Left ventricle myocardium inferior (tissue), 1 donor: ENCODE results near the gene HOXB6. TPM values are rescaled to one million over a fixed set of nuclear protein-coding genes. Genes with fewer than 3 reads are reported as not detected.

Experiments
- microRNA-seq: library from miRNA; unstranded; fragments of <30 nt; microRNA quantifications from one replicate; pipeline ENCODE4 v1.2.0, GENCODE V29; 2020
- total RNA-seq: library from RNA; stranded (reverse); fragmentation: NEBNext Ultra II Directional; extraction: Animal tissue kit (Norgen Biotek cat#: 25700); gene quantifications from one replicate; pipeline ENCODE4 v1.2.1, GENCODE V29; 2021
- donor health status: DM: no; HTN: yes; CAD: no; lungs with severe emphysema.

HOXB6 gene
- total RNA-seq, 1 donor from 2014 or later, result 0.66 TPM

Small RNAs within 50 kb of the gene (microRNA-seq; reads per million reads assigned to microRNA genes)
- not detected for gene MIR196A1

Other genes starting within 250 kb of the HOXB6 start
- gene SKAP1, start 174.8 kb downstream of the HOXB6 start, total RNA-seq, result 0.27 TPM
- gene HOXB1, start 74.0 kb downstream of the HOXB6 start, total RNA-seq, result not detected
- gene HOXB2, start 59.9 kb downstream of the HOXB6 start, total RNA-seq, result 1.9 TPM
- 0.25 TPM for gene HOXB4, start 26.6 kb downstream of the HOXB6 start, total RNA-seq
- gene HOXB3, start 14.7 kb downstream of the HOXB6 start, total RNA-seq, result 0.91 TPM
- gene HOXB5, start 11.2 kb downstream of the HOXB6 start, total RNA-seq, result not detected
- gene HOXB7, start 6.0 kb upstream of the HOXB6 start, total RNA-seq, result 0.16 TPM
- gene HOXB8, start 10.3 kb upstream of the HOXB6 start, total RNA-seq, result not detected
- not detected for gene HOXB9, start 21.4 kb upstream of the HOXB6 start, total RNA-seq
- gene PRAC1, start 117.5 kb upstream of the HOXB6 start, total RNA-seq, result not detected
- gene PRAC2, start 118.2 kb upstream of the HOXB6 start, total RNA-seq, result not detected
- gene HOXB13, start 123.8 kb upstream of the HOXB6 start, total RNA-seq, result not detected
- gene TTLL6, start 212.2 kb upstream of the HOXB6 start, total RNA-seq, result not detected
- gene CALCOCO2, start 226.0 kb upstream of the HOXB6 start, total RNA-seq, result 312 TPM